GM12872 (cell line): ENCODE measurements around the gene NAT8L.

Experiments
- TF ChIP-seq, protein P1 (sequence below): IDR thresholded peaks from 3 replicates; pipeline ENCODE4 v1.5.1; 2011; ENCODE audit warnings: low read depth, mild to moderate bottlenecking, low read length, moderate library complexity; ENCODE audit not compliant: insufficient read depth

Gene NAT8L

DNA sequence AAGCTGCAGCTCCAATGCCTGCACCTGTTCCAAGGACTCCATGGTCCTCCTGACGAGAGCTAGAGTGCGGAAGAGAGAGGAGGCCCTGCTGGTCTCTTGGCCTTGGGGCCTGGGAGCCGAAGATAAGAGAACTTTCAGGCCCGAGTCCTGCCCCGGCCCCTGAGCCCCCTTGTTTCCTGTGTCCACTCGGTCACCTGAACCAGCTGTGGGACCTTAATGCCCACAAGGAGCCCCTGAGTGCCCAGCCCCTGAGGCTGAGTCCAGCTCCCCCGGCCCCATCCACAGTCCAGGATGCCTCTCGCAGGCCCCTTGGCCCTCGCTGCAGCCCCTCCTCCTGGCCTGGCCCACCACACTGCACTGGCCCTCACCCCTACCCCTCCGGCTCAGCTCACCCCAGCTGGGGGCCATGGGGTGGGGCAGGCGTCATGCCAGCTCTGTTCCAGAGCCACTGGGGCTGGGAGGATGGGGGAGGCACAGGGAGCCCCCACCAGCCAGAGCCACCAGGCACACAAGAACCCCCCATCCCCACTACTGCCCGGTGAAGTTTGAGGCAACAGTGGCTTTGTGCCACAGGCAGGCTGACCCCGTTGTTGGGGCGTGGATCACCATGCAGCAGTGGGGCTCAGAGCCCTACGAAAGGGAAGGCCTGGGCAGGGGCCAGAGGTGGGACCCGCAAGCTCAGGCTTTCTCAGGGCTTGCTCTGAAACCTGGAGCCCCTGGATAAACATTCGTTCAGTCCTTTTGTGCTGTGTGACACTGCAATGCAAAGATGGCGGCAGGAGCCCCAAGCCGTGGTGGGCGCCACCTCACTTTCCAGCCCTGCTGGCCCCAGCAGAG is 14.1 kb downstream of the NAT8L start:
- TF ChIP-seq, protein P1, sequence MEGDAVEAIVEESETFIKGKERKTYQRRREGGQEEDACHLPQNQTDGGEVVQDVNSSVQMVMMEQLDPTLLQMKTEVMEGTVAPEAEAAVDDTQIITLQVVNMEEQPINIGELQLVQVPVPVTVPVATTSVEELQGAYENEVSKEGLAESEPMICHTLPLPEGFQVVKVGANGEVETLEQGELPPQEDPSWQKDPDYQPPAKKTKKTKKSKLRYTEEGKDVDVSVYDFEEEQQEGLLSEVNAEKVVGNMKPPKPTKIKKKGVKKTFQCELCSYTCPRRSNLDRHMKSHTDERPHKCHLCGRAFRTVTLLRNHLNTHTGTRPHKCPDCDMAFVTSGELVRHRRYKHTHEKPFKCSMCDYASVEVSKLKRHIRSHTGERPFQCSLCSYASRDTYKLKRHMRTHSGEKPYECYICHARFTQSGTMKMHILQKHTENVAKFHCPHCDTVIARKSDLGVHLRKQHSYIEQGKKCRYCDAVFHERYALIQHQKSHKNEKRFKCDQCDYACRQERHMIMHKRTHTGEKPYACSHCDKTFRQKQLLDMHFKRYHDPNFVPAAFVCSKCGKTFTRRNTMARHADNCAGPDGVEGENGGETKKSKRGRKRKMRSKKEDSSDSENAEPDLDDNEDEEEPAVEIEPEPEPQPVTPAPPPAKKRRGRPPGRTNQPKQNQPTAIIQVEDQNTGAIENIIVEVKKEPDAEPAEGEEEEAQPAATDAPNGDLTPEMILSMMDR = no peak

DNA sequence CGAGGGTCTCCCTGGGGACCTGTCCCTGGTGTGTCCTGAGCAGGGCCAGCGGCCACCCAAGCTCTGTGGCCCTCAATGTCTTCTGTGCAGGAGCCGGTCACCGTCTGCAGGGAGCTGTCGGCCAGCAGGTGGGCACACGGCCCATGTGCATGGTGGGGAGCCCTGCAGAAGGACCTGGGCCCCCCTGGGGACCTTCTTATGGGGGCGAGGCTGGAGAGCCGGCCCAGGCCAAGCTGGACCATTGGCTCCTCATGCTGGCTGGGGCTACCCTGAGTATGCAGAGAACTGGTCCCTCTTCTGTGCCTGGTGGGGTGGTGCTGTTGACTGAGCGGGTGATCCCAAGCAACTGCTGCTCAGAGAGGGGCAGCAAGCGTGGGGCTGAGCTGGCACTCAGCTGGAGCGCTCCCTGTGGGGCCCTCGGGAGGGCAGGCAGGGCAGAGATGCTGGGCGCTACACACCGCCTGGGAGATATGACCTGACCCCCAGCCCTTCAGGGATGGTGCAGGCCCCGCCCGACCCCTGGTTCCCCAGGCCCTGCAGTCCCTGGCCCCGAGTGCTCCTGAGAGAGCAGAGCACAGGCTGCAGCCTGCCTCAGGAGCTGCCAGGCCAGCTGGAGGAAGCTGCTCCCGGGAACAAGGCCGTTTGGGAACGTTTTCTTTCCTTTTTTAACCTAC is 14.8 kb downstream of the NAT8L start:
- TF ChIP-seq, protein P1 = no peak

DNA sequence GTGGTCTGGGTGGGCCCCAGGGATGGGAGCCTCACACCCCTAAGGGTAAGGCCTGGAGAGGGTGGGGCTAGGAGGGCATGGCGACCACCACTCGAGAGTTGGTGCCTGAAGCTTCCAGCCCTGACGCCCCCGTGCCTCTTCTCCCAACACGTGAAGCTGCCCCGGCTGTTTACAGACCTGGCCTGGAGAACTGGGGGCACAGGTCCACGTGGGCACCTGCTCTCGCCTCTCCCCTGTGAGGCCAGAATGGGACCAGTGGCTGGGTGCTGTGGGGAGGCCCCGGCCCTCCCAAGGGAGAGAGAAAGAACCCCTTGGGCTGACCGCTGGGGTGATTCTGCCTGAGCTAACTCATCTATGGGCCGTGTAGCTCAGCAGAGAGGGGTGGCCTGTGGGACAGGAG is 15.5 kb downstream of the NAT8L start:
- TF ChIP-seq, protein P1 = no peak

DNA sequence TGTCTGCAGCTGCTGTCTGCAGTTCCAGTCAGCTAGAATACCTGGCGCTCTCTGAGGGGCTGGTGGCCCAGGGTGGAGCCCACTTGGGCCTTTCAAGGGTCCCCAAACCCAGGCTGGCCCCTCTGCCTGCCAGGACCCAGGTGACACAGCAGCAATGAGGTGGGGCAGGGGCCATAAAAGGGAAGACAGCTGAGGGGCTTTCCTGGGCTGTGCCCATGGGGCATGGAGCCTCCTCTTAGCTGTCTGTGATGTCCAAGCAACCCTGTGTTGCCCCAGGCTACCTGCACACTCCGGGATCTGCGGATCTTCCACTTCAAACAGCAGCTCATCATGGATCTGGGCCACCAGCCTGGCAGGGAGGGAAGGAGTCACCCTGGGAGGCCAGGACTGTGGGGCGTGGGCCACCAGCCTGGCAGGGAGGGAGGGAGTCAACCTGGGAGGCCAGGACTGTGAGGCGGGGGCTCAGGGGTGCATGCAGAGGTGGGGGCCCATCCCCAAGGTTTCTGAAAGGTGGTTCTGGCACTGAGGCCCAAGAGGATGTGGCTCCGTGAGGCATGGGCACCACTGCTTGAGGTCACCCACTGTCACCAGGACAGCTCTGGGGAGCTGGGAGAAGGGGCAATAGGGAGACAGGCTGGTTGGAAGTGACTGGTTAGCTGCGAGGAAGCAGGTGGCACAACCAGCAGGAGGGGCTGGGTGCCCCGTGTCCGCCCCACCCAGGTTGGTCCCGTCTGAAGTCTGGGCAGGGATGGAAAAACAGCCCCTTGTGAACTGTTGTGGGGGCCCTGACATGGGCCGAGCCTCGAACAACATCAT is 16.3 kb downstream of the NAT8L start:
- TF ChIP-seq, protein P1 = no peak

DNA sequence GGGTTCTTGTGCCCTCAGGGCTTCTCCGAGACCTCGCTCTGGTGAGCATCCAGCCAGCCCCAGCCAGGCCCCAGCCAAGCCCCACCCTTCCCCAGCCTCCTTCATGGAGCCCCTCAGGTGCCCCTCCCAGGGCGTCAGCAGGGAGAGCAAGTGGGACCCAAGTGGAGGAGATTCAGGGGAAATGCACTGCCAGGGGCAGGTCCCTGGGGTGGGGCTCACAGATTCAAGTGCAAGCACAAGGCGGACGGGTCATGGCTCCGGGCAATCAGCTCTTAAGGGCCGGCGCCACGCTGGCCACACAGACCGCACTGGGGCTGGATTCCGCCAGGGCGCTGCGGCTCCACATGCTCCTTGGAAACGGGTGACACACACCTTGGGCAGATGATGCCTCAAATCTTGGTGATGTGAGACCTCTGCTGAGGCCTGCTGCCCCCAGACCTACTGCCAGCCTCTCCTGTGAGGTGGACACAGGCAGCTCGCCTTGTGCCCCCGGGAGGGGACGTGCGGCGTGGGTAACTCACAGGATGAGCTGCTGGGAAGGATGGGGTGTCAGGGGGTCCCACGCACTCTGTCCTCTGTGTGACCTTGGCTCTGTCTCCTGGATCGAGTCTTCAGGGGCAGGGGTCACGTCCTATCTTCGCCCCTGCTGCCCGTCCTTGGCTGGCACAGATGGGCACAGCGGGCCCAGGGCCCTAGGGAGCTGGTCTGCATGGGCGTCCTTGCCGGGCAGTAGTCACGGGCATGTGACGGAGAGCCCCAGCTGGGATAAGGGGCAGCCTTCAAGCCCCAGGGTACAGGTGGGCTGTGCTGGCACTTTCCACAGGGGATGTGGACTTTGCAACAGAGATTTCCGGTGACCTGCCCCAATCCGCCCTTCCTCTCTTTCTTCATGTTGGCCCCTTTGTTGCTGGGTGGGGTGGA is 17.1 kb downstream of the NAT8L start:
- TF ChIP-seq, protein P1 = no peak

DNA sequence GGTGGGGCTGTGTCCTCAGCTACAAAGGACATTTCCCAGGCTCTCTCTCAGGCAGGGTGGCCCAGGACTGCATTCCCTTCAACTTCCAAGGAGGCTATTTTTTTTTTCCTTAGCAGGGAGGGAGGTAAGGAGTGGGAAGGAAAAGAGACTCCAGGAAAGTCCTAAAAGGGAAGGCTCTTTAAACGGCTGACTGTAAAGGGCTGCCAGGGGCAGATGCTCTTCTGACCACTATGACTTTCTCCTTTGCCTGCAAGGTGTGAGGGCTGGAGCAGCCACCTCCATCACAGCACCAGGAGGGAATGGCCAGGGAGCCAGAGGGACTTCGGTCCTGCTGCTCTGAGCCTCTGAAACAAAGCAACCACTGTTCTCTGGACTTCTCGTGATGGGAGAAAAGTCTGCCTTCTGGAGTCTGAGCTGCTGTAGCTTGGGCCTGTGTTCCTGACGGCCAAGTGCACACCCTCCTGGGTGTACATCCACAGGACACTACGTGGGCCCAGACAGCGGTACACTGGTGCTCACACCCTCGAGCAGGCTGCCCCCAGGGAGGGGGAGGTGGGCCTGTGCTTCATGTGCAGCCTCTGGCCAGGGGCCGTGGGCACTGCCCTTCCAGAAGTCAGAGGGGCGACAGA is 17.9 kb downstream of the NAT8L start:
- TF ChIP-seq, protein P1 = no peak
